Measurements from ENCODE around the gene TDRD10.

DNA sequence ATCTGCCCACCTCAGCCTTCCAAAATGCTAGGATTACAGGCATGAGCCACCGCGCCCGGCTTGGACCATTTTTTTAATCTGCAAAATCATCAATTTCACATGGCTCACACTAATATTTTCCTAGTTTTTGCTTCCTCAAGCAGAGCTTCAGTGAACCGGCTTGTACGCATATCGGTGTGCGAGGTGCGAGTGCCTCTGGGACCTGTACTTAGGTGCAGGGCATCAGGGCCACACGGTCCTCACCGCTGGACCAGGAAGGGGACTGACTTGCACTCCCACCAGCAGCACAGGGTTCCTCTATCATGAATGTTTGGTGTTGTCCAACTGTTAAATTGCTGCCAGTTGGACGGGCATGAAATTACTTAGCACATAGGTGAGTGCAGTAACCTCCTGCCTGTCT lies 15.6 kb downstream of the TDRD10 start:
- TF ChIP-seq L3MBTL2 (conservative IDR thresholded peaks at IDR 0.05) (no peak), ARNT (IDR thresholded peaks at IDR 0.05) (no peak), FOXM1 (IDR thresholded peaks at IDR 0.05; ENCODE audit: borderline replicate concordance) (no peak)

All from HEK293T (cell line).